GM18505 (cell line): ENCODE measurements around the gene SH2D4B.

Source experiments
- ATAC-seq: cut with Tn5 transposase; IDR thresholded peaks from one replicate; pipeline ENCODE4 v1.9.1; 2021; ENCODE audit not compliant: unreplicated experiment
- POLR2A ChIP-seq: IDR thresholded peaks from 4 replicates; pipeline ENCODE4 v1.6.1; 2011; ENCODE audit warnings: borderline replicate concordance; ENCODE audit not compliant: insufficient read depth, insufficient read length; ENCODE audit errors: extremely low read depth

SH2D4B gene

GRCh38 chr10:80537736-80538480, at the start of gene SH2D4B:
SH2D4B (plus strand) TSS chr10:80537902; CDS start chr10:80538332, 430 bp downstream.
- ATAC-seq = no peak
- no peak for TF ChIP-seq POLR2A

GRCh38 chr10:80488539-80489066, 49.1 kb upstream of the SH2D4B start:
- TF ChIP-seq POLR2A = no peak
- ATAC-seq = no peak

GRCh38 chr10:80489371-80490112, 48.2 kb upstream of the SH2D4B start:
- no peak for ATAC-seq
- TF ChIP-seq POLR2A = no peak

GRCh38 chr10:80491251-80492102, 46.2 kb upstream of the SH2D4B start:
- ATAC-seq = no peak
- TF ChIP-seq POLR2A = no peak

GRCh38 chr10:80492848-80493521, 44.7 kb upstream of the SH2D4B start:
- peak; percentile 24 for ATAC-seq
- no peak for TF ChIP-seq POLR2A

GRCh38 chr10:80493522-80494051, 44.1 kb upstream of the SH2D4B start:
- peak; percentile 55 for ATAC-seq
- TF ChIP-seq POLR2A = no peak

GRCh38 chr10:80496555-80497172, 41.0 kb upstream of the SH2D4B start:
- no peak for TF ChIP-seq POLR2A
- ATAC-seq = no peak

- no peak for ATAC-seq
- no peak for TF ChIP-seq POLR2A
Observed at GRCh38 chr10:80497187-80498077, 40.3 kb upstream of the SH2D4B start.

GRCh38 chr10:80498078-80498832, 39.4 kb upstream of the SH2D4B start:
- no peak for ATAC-seq
- no peak for TF ChIP-seq POLR2A
